ENCODE data around the gene EIF4E3.

- TF ChIP-seq POLR2AphosphoS5 (IDR thresholded peaks at IDR 0.05; ENCODE audit: low read depth, low read length) (no peak), POLR2A (IDR thresholded peaks at IDR 0.05; ENCODE audit: low read depth, low read length) (no peak), TAF1 (IDR thresholded peaks at IDR 0.05; ENCODE audit: borderline replicate concordance, low read depth, low read length) (no peak)
Observed at GRCh38 chr3:71722693-71723092, 2.5 kb downstream of the EIF4E3 start.
